K562 (cell line): ENCODE results near the gene RASSF10.

Experiments
- CTCF ChIP-seq, 3 experiments: IDR thresholded peaks in 2 of 3; conservative IDR thresholded peaks in 1 of 3; 2 replicates each; pipeline ENCODE4 v1.5.1; 2011 to 2012; ENCODE audit warnings: low read length in 3 of 3, mild to moderate bottlenecking in 3 of 3, control low read depth in 2 of 3, improper control_type of control experiment in 1 of 3, inconsistent platforms in 1 of 3, low read depth in 1 of 3, mixed read lengths in 1 of 3, moderate library complexity in 1 of 3; ENCODE audit not compliant: insufficient read depth in 2 of 3
- NR2C1 ChIP-seq, 2 experiments: fragments of 450-650 bp; IDR thresholded peaks; 2 replicates each; pipeline ENCODE4 v1.6.1; 2017; ENCODE audit warnings: mild to moderate bottlenecking in 2 of 2, antibody characterized with exemption in 1 of 2, inconsistent platforms in 1 of 2, missing compliant biosample characterization in 1 of 2, missing genetic modification characterization in 1 of 2
- POLR2A ChIP-seq: fragments of 450-650 bp; conservative IDR thresholded peaks from 2 replicates; pipeline ENCODE4 v1.6.1; 2016
- XRCC5 ChIP-seq: fragments of 200-400 bp; formaldehyde crosslinking; IDR thresholded peaks from 2 replicates; pipeline ENCODE4 v1.6.1; 2017; ENCODE audit warnings: low read depth, mild to moderate bottlenecking, low read length

- no peak for TF ChIP-seq XRCC5
- TF ChIP-seq CTCF (IDR thresholded peaks at IDR 0.05 in 2 of 3, conservative IDR thresholded peaks at IDR 0.05 in 1 of 3; ENCODE audit: insufficient read depth in 2 of 3, low read depth in 1 of 3, low read length in 3 of 3) = no peak
- TF ChIP-seq POLR2A = no peak
- no peak for TF ChIP-seq NR2C1 (IDR thresholded peaks at IDR 0.05)
- no peak for TF ChIP-seq NR2C1 (tag; IDR thresholded peaks at IDR 0.05)
Observed at GRCh38 chr11:12995823-12996222, 13.3 kb upstream of the RASSF10 start.
